Naive thymus-derived CD8-positive, alpha-beta T cell (primary cell): ENCODE results near the gene ENTPD5. TPM values are rescaled to one million over a fixed set of nuclear protein-coding genes. Genes with fewer than 3 reads are reported as not detected.

ENCODE experiments used
- ATAC-seq, 2 donors: fragments of 150-1000 bp; cut with Tn5 transposase in 1 of 2; sonication (Bioruptor Pico), chemical (Tn5 transposase) in 1 of 2; 1 replicate in 1 of 2; 2 replicates in 1 of 2; pipeline ENCODE4 v1.10.0; 2021; ENCODE audit warnings: mild to moderate bottlenecking in 2 of 2, moderate library complexity in 2 of 2
- POLR2A ChIA-PET: fragments of 350-600 bp; sonication (Branson Sonifier 250); formaldehyde crosslinking; loops from one replicate; lab custom pipeline; 2021; ENCODE audit warnings: antibody characterized with exemption; lab: Charles Lee
- DNase-seq, 10 donors: peaks; one replicate each; pipeline versions ENCODE4 v3.0.0 to v3.0.0-alpha.2; 2020 to 2022
- H3K27ac Mint-ChIP-seq, 10 donors: one replicate each; pipeline ENCODE4 v1.8.0; 2020 to 2022; ENCODE audit warnings: mild to moderate bottlenecking in 10 of 10, mixed read lengths in 10 of 10, moderate library complexity in 4 of 10, inconsistent platforms in 1 of 10
- H3K27me3 Mint-ChIP-seq, 5 donors: one replicate each; pipeline ENCODE4 v1.8.0; 2021 to 2022; ENCODE audit warnings: mixed read lengths in 5 of 5
- H3K36me3 Mint-ChIP-seq, 3 donors: one replicate each; pipeline ENCODE4 v1.8.0; 2020 to 2022; ENCODE audit warnings: mixed read lengths in 3 of 3, mild to moderate bottlenecking in 2 of 3, inconsistent platforms in 1 of 3
- H3K4me1 Mint-ChIP-seq, 4 donors: one replicate each; pipeline ENCODE4 v1.8.0; 2021 to 2022; ENCODE audit warnings: mixed read lengths in 4 of 4
- H3K4me3 Mint-ChIP-seq, 10 donors: one replicate each; pipeline ENCODE4 v1.8.0; 2020 to 2022; ENCODE audit warnings: mild to moderate bottlenecking in 10 of 10, mixed read lengths in 10 of 10, moderate library complexity in 6 of 10, inconsistent platforms in 1 of 10
- H3K9me3 Mint-ChIP-seq, 9 donors: one replicate each; pipeline ENCODE4 v1.8.0; 2020 to 2022; ENCODE audit warnings: mixed read lengths in 9 of 9, mild to moderate bottlenecking in 3 of 9, inconsistent platforms in 1 of 9, moderate library complexity in 1 of 9
- polyA plus RNA-seq, 3 donors: library from polyadenylated mRNA; unstranded; fragments of 300-500 nt; fragmentation: Illumina TruSeq; gene quantifications; one replicate each; pipeline ENCODE4 v1.2.3, GENCODE V29; 2021
- total RNA-seq, 8 experiments: library from RNA in 2 of 8; stranded (reverse) in 2 of 8; gene quantifications; one replicate each; pipeline ENCODE4 v1.2.3 and lab custom pipeline; 2021 to 2026

Gene ENTPD5
- total RNA-seq = 10 to 100 TPM; 16.2 to 18.6 TPM
- 1 to 10 TPM; 5.1 to 5.8 (median 5.3) TPM for polyA plus RNA-seq
- 14.0 to 30.7 (median 20.9) reads per million in 6 experiments for total RNA-seq (lab: John Stamatoyannopoulos, UW)

DNA sequence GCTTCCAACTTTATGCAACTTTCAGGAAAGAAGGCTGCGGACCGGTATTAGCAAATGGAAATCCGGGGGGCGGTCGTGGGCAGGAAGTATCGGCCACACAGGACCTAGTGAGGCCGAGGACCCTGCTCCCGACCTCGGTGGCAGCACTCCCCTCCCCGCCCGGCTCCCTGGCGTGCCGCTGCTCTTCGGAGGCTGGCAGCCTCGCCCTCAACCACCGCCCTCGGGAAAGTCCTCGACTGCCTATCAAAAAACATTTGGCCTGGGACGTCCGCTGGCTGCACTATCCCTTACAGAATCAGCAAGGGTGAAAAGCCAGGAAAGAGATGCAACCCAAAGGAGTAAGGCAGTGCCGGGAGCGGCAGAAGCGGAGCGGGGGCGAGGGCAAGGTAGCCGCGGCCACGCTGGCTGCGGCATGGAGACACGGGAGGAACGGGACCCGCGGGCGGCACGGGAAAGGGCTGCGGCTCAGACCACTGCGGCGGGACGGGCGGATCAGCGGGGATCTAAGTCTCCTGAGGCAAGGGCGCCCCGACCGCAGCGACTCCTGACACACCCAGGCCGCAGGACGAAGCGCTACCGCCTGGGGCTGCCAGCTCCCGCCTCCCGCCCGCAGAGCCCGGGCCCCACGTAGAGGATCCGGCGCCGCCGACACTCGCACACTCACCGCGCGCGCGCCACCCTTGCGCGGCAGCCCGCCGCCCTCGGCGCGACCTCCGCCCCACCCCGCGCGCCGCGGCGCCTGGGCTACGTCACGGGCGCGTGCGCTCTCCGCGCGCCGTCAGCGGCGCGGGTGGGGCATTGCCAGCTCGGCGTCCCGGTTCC is at the start of gene ENTPD5, which contains the start of gene BBOF1:
TSS of gene ENTPD5 (minus strand) at position 703 of the 822 bp plus-strand sequence. CDS start 31,186 bp downstream, outside the sequence.
TSS of gene BBOF1 (plus strand) at position 764 of the 822 bp plus-strand sequence. CDS start 130 bp downstream, outside the sequence.
- H3K27ac Mint-ChIP-seq = peak within 1 kb of the TSS; percentile 90 to 98 (median 96)
- H3K4me1 Mint-ChIP-seq = peaks cover 3 to 19% (median 14%) of the 10 kb centered on the region in 4 donors
- H3K4me3 Mint-ChIP-seq = peak within 1 kb of the TSS; percentile 85 to 97 (median 94)
- H3K9me3 Mint-ChIP-seq = no peaks in the 10 kb centered on the region
- POLR2A ChIA-PET = interaction anchor here (0.6 to 1.5 kb wide), 7 partner anchors 8 to 527 kb away, joined by 3 to 6 read pairs (median 4); partner anchors contain the start of genes ALDH6A1, COQ6, FAM161B and LIN52
- H3K27me3 Mint-ChIP-seq = no peaks in the 10 kb centered on the region
- H3K36me3 Mint-ChIP-seq = peaks cover 0 to 2% (median under 1%) of the 10 kb centered on the region in 3 donors
- DNase-seq (peak; percentile 79 to 92 (median 85)), ATAC-seq (peak; percentile 93 to 94)

- Mint-ChIP-seq H3K27ac (no peak overlapping the region), H3K27me3 (no peaks in the 10 kb centered on the region), H3K9me3 (no peaks in the 10 kb centered on the region), H3K4me3 (no peak overlapping the region), H3K4me1 (no peaks in the 10 kb centered on the region), H3K36me3 (peaks cover 0 to 90% (median 31%) of the 10 kb centered on the region in 3 donors)
- POLR2A ChIA-PET = no interaction called here
- DNase-seq = no peak
- ATAC-seq = no peak
Observed at GRCh38 chr14:74065746-74066575, 46.9 kb upstream of the ENTPD5 start.

DNA sequence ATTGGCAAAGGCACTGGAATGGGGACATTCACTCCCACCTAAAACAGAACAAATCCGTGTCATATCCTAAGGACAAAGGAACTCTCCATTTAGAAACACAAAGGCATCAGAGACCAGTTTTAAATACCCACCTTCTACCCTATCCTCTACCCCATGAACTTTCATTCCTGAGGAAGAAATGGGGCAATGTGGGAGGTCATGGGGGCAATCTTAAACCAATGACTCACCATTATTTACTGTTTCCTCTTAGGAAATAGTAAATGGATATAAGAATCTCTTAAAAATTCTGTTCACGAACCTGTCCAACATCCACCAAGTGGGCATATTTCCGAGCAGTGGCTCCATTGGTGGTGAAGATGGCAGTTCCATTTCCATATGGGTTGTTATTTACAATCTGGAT is 45.8 kb upstream of the ENTPD5 start:
- POLR2A ChIA-PET = interaction anchor here (1.0 kb wide), 1 partner anchor 8 kb away, joined by 3 read pairs; no protein-coding TSS in a partner anchor
- Mint-ChIP-seq H3K4me1 (no peaks in the 10 kb centered on the region), H3K4me3 (no peak overlapping the region), H3K27ac (no peak overlapping the region), H3K9me3 (no peaks in the 10 kb centered on the region), H3K36me3 (peaks cover 0 to 90% (median 33%) of the 10 kb centered on the region in 3 donors), H3K27me3 (no peaks in the 10 kb centered on the region)
- ATAC-seq (no peak), DNase-seq (no peak)

DNA sequence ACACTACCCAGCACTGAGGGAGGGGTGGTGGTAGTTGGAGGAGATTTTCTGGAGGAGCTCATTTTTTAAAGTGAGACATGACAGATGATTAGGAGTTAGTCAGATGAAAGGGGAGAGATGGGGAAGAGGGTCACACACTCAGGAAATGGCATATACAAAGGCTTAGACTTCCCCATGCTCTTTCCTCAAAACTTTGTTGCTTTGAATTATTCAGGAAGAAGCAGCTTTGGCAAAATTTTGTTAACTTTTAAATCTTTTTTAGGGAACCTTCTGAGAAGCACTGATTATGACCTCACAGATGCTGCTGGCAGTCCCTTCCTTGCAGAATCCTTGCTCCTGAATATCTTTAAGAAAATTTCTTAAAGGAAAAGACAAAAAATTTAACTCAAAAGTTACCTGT is 45.3 kb upstream of the ENTPD5 start:
- no peak overlapping the region for H3K4me3 Mint-ChIP-seq
- DNase-seq (no peak), ATAC-seq (no peak)
- no peaks in the 10 kb centered on the region for H3K27me3 Mint-ChIP-seq
- H3K27ac Mint-ChIP-seq = no peak overlapping the region
- no peaks in the 10 kb centered on the region for H3K9me3 Mint-ChIP-seq
- no peaks in the 10 kb centered on the region for H3K4me1 Mint-ChIP-seq
- H3K36me3 Mint-ChIP-seq = peaks cover 0 to 91% (median 33%) of the 10 kb centered on the region in 3 donors
- POLR2A ChIA-PET = interaction anchor here (1.0 kb wide), 1 partner anchor 9 kb away, joined by 3 read pairs; no protein-coding TSS in a partner anchor

GRCh38 chr14:74062809-74063150 is 43.7 kb upstream of the ENTPD5 start:
- POLR2A ChIA-PET = interaction anchor here (0.7 kb wide), 1 partner anchor 177 kb away, joined by 3 read pairs; no protein-coding TSS in a partner anchor
- no peaks in the 10 kb centered on the region for H3K4me1 Mint-ChIP-seq
- ATAC-seq (no peak), DNase-seq (no peak)
- no peak overlapping the region for H3K4me3 Mint-ChIP-seq
- H3K36me3 Mint-ChIP-seq = peaks cover 0 to 94% (median 31%) of the 10 kb centered on the region in 3 donors
- no peaks in the 10 kb centered on the region for H3K27me3 Mint-ChIP-seq
- no peaks in the 10 kb centered on the region for H3K9me3 Mint-ChIP-seq
- no peak overlapping the region for H3K27ac Mint-ChIP-seq

- Mint-ChIP-seq H3K4me1 (peaks cover 0 to 4% (median 0%) of the 10 kb centered on the region in 4 donors), H3K9me3 (no peaks in the 10 kb centered on the region), H3K27ac (peak overlapping the region in 1 of 10 donors; percentile 9), H3K4me3 (no peak overlapping the region), H3K36me3 (peaks cover 0 to 6% (median 4%) of the 10 kb centered on the region in 3 donors), H3K27me3 (no peaks in the 10 kb centered on the region)
- DNase-seq (no peak), ATAC-seq (no peak)
- POLR2A ChIA-PET = no interaction called here
Observed at GRCh38 chr14:74049876-74050495, 30.9 kb upstream of the ENTPD5 start.

DNA sequence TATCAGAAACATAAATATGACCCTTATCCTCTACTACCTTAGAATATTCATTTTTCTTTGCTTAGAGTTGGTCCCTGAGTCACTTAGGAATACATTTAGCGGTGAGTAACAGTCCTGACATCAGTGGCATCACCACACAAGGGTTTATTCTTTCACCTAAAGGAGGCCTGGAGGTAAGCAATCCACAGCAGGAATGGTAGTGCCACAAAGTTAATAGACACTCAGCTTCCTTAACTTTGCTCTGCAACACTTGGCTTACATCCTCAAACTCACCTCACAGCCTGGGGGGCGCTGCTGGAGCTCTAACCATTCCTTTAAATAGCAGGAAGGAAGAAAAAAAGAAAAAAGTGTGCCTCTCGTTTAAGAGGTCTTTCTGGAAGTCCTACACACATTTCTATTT is 29.2 kb upstream of the ENTPD5 start:
- no peaks in the 10 kb centered on the region for H3K27me3 Mint-ChIP-seq
- DNase-seq = no peak
- H3K4me3 Mint-ChIP-seq = no peak overlapping the region
- no peak for ATAC-seq
- POLR2A ChIA-PET = no interaction called here
- H3K27ac Mint-ChIP-seq = peak overlapping the region in 1 of 10 donors; percentile 25
- H3K36me3 Mint-ChIP-seq = peaks cover 0 to 6% (median 4%) of the 10 kb centered on the region in 3 donors
- peaks cover 0 to 4% (median 0%) of the 10 kb centered on the region in 4 donors for H3K4me1 Mint-ChIP-seq
- no peaks in the 10 kb centered on the region for H3K9me3 Mint-ChIP-seq

DNA sequence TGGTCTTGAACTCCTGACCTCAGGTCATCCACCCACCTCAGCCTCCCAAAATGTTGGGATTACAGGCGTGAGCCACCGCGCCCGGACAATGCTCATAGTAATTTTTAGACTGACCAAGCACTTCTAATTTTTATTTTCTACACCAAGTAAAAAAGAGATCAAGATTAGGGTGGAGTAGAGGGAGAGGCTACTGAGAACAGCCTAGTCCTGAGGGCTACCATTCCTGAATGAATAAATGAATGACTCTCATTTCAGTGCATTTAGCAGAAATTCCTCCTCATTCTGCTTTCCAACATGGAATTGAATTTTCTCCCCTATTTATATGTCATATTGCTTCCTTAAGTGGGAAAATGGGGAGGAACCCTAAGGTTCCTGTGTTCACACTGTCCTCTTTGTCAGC is 26.4 kb upstream of the ENTPD5 start:
- Mint-ChIP-seq H3K9me3 (no peaks in the 10 kb centered on the region), H3K4me3 (no peak overlapping the region), H3K27ac (no peak overlapping the region), H3K27me3 (no peaks in the 10 kb centered on the region), H3K4me1 (peaks cover 0 to 4% (median 0%) of the 10 kb centered on the region in 4 donors), H3K36me3 (peaks cover 0 to 9% (median 4%) of the 10 kb centered on the region in 3 donors)
- ATAC-seq (no peak), DNase-seq (no peak)
- POLR2A ChIA-PET = no interaction called here

- no peak for ATAC-seq
Observed at GRCh38 chr14:74042296-74042695, 23.2 kb upstream of the ENTPD5 start.

DNA sequence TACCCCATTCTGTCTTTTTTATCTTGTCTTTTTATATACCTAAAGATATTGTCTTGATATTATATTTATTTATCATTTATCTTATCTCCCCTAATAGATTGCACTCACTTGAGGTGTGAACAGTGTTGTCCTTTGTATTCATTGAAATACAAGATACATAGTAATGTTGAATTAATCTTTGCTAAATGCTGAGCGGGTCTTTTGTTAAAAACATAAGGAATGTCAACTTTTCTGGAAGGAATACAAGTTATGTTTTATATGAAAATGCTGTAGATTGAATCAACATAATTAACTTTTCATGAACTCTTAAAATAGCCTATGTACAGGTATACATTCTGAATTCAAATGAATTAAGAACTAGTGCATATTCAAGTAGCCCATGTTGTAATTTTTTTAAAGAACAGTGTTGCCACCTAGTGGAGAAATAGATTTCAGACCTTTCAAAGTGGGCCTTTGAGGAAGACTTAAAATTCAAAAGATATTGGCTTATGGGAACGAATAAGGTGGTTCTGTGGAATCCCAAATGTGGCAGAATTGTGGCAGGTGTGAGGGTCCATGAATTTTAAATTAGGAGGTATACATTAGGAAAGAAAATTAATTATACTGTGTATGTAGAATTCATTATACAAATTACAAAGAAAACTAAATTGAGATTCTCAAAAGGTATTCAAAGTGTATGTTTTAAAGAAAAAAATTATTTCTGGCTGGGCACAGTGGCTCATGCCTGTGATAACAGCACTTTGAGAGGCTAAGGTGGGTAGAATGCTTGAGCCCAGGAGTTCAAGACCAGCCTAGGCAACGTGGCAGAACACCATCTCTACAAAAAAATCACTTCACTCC is 19.2 kb upstream of the ENTPD5 start:
- Mint-ChIP-seq H3K36me3 (peaks cover 0 to 4% (median 1%) of the 10 kb centered on the region in 3 donors), H3K4me3 (no peak overlapping the region), H3K27ac (no peak overlapping the region), H3K4me1 (no peaks in the 10 kb centered on the region), H3K9me3 (no peaks in the 10 kb centered on the region), H3K27me3 (no peaks in the 10 kb centered on the region)
- ATAC-seq (peak; percentile 46 to 63), DNase-seq (peak in 4 of 10 donors; percentile 8 to 59 (median 48))
- POLR2A ChIA-PET = no interaction called here

More at GRCh38 chr14:74042296-74042695, 23.2 kb upstream of the ENTPD5 start:
- Mint-ChIP-seq H3K27ac (peak overlapping the region in 2 of 10 donors; percentile 15 to 50), H3K4me1 (no peaks in the 10 kb centered on the region), H3K9me3 (no peaks in the 10 kb centered on the region), H3K36me3 (peaks cover 0 to 7% (median 5%) of the 10 kb centered on the region in 3 donors), H3K27me3 (no peaks in the 10 kb centered on the region), H3K4me3 (no peak overlapping the region)
- no peak for DNase-seq
- POLR2A ChIA-PET = no interaction called here

- POLR2A ChIA-PET = interaction anchor here (0.6 kb wide), 1 partner anchor 291 kb away, joined by 3 read pairs; no protein-coding TSS in a partner anchor
- no peak overlapping the region for H3K27ac Mint-ChIP-seq
Observed at GRCh38 chr14:74035556-74035955, 16.5 kb upstream of the ENTPD5 start.

More at GRCh38 chr14:74035556-74035955, 16.5 kb upstream of the ENTPD5 start:
- no peak for DNase-seq
- ATAC-seq = no peak
- H3K4me1 Mint-ChIP-seq = no peaks in the 10 kb centered on the region
- peaks cover 0 to 1% (median 0%) of the 10 kb centered on the region in 3 donors for H3K36me3 Mint-ChIP-seq
- no peaks in the 10 kb centered on the region for H3K27me3 Mint-ChIP-seq
- H3K9me3 Mint-ChIP-seq = no peaks in the 10 kb centered on the region
- no peak overlapping the region for H3K4me3 Mint-ChIP-seq
